Erythroblast (primary cell): ENCODE measurements around the gene PIGR.

Experiments
- GATA1 ChIP-seq: IDR thresholded peaks from 2 replicates; pipeline ENCODE4 v1.6.1; 2011; ENCODE audit warnings: low read depth, mild to moderate bottlenecking, control low read depth, low read length, moderate library complexity
- POLR2A ChIP-seq: IDR thresholded peaks from 2 replicates; pipeline ENCODE4 v1.6.1; 2011; ENCODE audit warnings: mild to moderate bottlenecking, low read length

- TF ChIP-seq POLR2A (no peak), GATA1 (no peak)
Measured at GRCh38 chr1:206971029-206971655, 24.9 kb upstream of the PIGR start.
